Measurements from ENCODE around the gene WDR81.

DNA sequence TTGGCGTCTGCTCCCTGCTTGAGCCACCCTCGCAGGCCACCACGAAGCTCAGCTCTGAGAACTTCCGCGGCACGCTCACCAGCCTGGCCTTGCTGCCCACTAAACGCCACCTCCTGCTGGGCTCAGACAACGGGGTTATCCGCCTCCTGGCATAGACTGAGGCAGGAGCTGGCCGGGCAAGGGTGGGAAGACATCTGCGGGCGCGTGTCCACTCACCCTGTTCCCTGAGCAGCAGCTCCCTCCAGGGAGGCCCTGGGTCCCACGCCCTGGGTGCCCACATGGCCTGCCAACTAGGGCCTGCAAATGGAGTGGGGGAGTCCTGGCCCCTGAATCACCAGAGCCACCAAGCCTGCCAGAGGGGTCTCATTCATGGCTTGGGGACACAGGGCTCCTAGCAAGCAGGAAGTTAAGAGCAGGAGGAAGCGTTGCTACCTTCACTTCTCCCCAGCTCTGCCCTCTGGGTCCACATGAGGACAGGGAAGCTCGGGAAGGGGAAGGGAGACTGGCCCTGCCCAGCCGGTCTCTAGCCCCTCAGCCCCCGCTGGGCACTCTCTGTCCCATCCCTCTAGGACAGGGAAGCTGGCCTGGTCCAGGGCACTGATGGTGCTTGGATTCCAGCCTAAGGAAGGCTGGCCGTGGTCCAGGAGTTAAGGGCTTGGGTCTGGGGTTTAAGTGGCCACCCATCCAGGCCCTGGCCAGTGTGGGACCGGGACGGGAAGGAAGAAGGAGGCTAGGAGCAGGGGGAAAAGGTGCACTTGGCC, 13.2 kb downstream of the WDR81 start:
- TF ChIP-seq CTCF (conservative IDR thresholded peaks at IDR 0.05; ENCODE audit: low read length) (no peak), EZH2phosphoT487 (IDR thresholded peaks at IDR 0.05; ENCODE audit: borderline replicate concordance) (no peak)
